HuH-7 (cell line): ENCODE results near the gene SIL1.

Source experiments
- DNase-seq: peaks from one replicate; pipeline ENCODE4 v3.0.0; 2011; ENCODE audit warnings: low spot score

The SIL1 gene

GRCh38 chr5:138978581-138978980 lies 219.6 kb downstream of the SIL1 start:
- DNase-seq: no peak

DNA sequence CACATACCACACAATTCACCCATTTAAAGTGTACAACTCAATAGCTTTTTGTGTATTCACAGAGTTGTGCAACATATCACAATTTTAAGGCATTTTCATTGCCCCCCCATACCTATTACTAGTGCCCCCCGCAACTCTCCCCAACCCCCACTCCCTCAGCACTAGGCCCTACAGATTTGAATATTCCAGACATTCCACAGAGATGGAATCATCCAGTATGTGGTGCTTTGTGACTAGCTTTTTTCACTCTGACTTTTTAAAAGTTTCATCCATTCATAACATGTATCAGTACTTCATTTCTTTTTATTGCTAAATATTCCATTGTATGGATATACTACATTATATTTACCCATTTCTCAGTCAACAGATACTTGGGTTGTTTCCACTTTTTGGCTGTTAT lies 220.1 kb downstream of the SIL1 start:
- DNase-seq: no peak

DNA sequence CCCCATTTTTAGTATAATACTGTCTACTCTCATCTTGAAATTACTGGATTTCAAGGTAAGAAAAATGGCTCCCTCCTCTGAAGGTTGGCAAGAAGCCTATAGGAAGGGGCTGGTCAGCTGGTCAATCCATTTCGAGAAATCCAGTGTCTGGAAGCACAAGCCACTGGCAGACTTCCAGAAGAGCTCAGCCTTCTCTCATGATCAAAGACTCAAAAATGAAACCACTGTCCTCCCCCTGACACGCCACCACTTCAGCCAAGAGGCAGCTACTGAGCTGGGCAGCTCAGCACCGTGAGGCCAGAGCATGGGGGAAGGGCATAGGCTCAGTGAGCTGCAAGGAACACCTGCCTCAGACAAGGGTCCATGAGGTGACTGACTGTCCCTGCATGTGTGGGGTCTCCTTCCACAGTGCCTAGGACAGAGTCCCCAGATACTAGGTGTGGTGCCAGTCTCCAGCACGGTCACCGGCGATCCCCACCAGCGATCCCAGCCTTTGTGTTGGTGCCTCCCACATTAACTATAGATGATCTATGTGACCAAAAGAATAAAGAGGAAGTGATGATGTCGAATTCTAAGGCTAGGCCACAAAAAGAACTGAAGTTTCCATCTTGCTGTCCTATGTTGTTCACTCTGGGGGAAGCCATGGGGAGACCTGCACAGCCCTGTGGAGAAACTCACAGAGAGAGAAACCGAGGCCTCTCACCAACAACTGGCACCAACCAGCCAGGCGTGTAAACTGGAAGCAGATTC lies 222.9 kb downstream of the SIL1 start:
- DNase-seq: no peak

GRCh38 chr5:138974227-138975063 lies 223.7 kb downstream of the SIL1 start:
- DNase-seq: no peak

- no peak for DNase-seq
Measured at GRCh38 chr5:138972836-138973235, 225.3 kb downstream of the SIL1 start.

DNA sequence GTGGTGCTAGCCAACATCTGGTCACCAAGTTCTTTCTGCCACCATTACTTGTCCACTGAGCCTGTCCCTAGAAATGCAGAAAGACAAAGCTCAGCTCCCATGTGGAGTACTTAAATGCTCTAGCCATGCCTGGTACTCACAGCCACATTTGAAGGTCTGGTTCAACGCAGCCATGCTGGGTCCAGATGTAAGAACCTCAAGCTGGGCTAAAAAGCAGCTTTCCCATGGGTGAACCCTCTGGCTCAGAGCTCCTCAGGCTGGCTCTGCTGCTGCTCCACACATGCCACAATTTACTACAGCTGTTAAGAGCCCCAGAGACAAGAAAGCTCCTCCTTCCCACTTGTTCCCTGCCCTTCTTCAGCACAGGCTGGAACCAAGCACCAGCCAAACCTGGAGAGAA lies 225.9 kb downstream of the SIL1 start:
- no peak for DNase-seq

DNA sequence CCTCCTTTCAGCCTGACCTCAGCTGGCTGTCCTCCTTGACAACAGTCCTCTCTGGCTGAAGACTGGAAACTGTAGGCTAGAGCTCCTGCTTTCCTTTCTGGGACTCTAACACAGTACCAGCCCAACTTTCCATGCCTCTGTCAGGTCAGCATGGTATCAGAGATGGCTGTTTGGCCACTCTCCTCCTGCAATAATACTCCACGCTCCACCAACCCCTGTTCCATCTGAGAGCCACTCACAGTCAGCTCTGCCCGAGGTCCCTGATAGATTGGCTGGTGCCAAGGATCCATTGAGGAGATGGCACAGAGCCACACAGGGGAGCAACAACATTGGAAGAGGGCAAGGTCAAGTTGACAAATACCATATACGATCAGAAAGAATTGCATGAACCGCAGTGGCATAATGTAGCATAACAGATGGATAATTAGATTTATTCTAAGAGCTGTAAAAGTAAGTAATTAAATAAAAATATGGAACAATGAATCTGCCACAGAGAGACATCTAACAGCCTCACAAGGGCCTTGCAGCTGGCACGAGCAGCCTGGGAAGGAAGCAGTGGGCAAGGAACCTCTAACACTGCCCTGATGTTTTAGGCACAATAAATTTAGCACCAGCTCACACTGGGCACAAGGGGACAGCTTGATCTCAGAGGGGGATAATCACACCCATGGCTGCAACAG lies 228.7 kb downstream of the SIL1 start:
- no peak for DNase-seq

DNA sequence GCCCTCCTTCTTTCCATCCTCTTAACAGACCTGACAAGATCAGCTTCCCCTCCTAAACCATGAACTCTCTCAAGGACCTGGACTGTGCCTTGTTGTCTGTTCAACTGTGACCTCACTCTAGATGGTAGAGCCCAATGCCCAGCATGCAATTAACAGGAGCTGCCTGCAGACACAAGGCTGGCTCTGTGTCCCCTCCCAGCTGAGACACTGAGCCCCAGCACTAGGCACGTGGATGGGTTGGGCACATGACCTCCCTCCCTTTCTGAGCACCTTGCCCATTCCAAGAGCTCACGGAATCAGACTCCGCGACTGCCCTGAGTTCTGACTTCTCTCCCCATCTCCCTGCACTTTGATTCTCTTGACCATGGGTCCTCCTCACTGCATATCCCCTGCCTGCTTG lies 229.6 kb downstream of the SIL1 start:
- no peak for DNase-seq

DNA sequence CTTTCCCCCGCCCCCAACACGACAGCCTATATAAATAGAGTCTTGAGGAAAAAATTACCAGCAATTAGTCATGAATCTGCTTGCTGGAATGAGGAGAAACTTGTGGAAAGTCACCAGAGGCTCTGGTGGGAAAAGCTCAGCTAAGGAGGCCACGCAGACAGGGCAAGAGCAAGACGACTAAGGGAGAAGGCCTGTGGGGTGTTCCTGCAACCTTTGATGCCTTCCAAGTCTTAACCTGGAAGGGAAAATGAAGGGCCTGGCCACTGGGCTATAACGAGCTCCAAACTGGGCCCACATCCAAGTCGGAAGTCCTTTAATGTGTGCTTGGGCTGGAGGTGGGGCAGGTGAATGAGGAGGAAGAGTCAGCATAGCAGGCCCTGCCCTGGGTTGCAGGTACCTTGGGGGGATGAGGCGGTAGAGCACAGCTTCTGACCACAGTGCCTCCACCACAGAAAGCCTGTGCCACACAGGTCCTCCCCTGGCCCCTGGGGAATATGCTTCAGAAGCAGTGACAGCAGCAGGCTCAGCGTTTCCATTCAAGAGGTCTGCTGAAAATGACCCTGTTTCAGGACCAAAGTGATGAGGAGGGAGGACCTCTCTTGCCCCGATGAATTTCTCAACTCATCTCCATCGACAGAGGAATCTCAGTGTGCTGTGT lies 230.2 kb downstream of the SIL1 start:
- DNase-seq: no peak

GRCh38 chr5:138966236-138966985 lies 231.8 kb downstream of the SIL1 start:
- no peak for DNase-seq

DNA sequence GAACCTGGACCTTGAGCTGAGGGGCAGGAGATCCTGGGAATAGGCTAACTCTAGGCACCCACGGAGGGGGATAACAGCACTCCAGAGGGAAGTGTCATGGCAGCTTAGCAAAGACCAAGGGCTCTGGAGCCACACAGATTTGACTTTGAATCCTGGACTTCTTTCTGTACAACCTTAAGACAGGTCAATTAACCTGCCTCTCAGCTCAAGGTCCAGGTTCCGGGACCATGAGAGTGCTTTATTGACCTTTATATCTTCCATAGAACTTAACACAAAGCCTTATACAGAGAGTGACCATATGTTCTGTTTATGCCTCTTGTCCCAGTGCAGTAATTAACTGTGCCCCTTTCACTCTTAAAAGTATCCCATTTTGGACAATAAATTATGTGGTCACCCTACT lies 232.5 kb downstream of the SIL1 start:
- no peak for DNase-seq

GRCh38 chr5:138964647-138965201 lies 233.4 kb downstream of the SIL1 start:
- no peak for DNase-seq

DNA sequence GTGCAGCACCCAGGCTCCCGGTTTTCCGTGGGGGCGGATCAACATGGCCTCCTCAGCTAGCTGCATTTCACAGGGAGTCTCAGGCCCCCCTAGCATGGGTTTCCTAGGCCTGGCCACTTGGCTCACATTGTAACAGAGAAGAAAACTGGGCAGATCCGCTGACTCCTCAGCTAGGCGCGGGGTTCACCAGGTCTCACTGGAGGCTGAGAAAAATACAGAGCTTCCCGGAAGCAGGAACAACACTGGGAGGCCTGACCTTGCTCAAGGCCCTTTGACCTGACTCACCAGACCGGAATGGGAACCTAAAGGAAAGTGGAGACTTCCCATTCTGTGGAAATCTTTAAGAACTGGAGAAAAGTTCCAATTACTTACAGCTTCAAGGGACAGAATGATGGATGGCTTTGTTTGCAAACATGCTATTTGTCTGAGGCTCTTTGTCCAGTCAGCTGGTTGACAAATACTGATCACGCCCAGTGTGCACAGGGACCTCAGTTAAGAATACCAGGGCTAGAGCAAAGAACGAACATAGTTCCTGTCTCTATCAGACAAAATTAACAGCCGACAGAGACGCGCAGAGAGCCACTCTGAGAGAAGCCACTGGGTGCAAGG lies 234.3 kb downstream of the SIL1 start:
- DNase-seq: no peak

- DNase-seq: no peak
Measured at GRCh38 chr5:138962614-138963370, 235.4 kb downstream of the SIL1 start.

GRCh38 chr5:138961729-138962128 lies 236.4 kb downstream of the SIL1 start:
- DNase-seq: no peak

- DNase-seq: no peak
Measured at GRCh38 chr5:138961221-138961620, 236.9 kb downstream of the SIL1 start.

GRCh38 chr5:138960145-138960692 lies 237.9 kb downstream of the SIL1 start:
- no peak for DNase-seq

DNA sequence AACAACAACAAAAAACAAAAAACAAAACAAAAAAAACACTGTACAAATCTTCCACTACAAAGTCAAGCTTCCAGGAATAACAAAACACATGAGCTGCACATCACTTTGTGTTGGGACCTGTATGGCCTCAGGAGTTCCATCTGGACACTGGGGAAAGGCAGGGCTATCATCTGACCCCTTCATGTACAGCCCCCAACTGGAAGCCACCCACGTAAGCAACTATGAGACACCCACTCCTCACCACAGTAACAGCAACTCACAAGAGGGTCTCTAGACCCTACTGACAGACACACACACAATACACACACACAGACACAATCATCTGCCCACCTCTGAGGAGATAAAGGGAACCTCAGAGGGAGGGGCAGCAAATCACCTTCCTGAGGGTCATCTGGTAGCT lies 241.4 kb downstream of the SIL1 start:
- DNase-seq: no peak

- DNase-seq: no peak
Measured at GRCh38 chr5:138955671-138956295, 242.4 kb downstream of the SIL1 start.
